Activated naive CD8-positive, alpha-beta T cell (primary cell): Measurements from ENCODE around the gene TNPO2.
A peak's percentile ranks its signal among the peaks of the same experiment; 100 is the strongest.
"Not testable (repeated sequence)": the region's sequence is repeated elsewhere in the genome, so short reads cannot be mapped to it uniquely, and the experiment has no call there.

Source experiments
- H3K27ac Mint-ChIP-seq: one replicate; pipeline ENCODE4 v1.8.0; 2021; ENCODE audit warnings: mixed read lengths
- H3K27me3 Mint-ChIP-seq: one replicate; pipeline ENCODE4 v1.8.0; 2021; ENCODE audit warnings: mixed read lengths
- H3K36me3 Mint-ChIP-seq: one replicate; pipeline ENCODE4 v1.8.0; 2021; ENCODE audit warnings: mixed read lengths
- H3K4me1 Mint-ChIP-seq: one replicate; pipeline ENCODE4 v1.8.0; 2021; ENCODE audit warnings: low read depth, mixed read lengths
- H3K4me3 Mint-ChIP-seq: one replicate; pipeline ENCODE4 v1.8.0; 2021; ENCODE audit warnings: mild to moderate bottlenecking, mixed read lengths
- H3K9me3 Mint-ChIP-seq: one replicate; pipeline ENCODE4 v1.8.0; 2021; ENCODE audit warnings: low read depth, mixed read lengths

The TNPO2 gene

DNA sequence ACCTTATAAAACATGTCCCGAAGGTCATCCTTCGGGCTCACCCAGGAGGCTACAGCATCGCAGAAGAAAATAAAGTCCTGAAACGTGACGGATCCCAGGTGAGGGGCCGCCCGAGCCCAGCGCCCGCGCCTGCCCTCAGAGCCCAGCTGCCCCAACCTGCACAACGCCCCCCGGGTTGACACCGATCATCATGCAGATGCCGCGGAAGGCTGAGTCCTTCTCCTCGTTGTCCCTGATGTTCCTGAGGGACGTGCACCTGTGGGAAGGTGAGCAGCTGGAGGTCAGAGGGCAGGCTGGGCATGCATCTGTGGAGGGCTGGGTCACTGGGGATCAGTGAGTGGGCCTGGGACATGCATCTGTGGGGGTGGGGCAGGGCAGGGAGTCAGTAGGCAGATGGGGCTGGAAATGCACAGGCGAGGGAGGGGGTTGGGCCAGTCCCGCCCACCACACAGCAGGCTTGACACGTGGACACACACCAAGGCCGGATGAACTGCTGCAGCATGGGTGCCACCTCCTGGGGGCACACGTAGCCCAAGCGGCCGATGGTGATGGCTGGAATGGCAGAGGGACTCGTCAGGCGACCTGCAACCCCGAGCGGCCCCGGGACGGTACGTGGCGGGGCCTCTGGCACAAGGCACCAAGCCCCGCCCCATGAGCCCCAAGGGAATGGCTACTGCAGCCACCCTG, 22.0 kb downstream of the TNPO2 start:
- H3K9me3 Mint-ChIP-seq = no peaks in the 10 kb centered on the region
- H3K4me3 Mint-ChIP-seq = no peak overlapping the region
- H3K27ac Mint-ChIP-seq = no peak overlapping the region
- H3K4me1 Mint-ChIP-seq = peaks cover 5% of the 10 kb centered on the region
- peaks cover 9% of the 10 kb centered on the region for H3K36me3 Mint-ChIP-seq
- H3K27me3 Mint-ChIP-seq = no peaks in the 10 kb centered on the region

DNA sequence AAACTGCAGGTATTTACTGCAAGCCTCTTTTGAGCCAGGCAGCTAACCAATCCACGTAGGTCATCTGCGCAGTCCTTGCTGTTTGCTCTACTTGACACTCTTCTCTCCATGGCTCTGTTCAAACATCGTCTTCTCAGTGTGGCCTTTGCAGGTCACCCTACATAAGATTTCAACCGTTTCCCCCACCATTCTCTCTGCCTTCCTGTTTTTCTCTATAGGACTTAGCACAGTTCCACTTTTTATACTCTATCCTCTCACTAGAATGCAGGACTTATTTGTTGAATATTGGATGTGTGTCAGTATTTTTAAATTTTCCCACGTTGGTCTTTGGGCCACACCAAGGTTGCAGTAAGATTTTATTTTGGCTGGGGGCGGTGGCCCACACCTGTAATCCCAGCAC, 25.6 kb downstream of the TNPO2 start:
- H3K9me3 Mint-ChIP-seq = no peaks in the 10 kb centered on the region
- no peaks in the 10 kb centered on the region for H3K27me3 Mint-ChIP-seq
- H3K27ac Mint-ChIP-seq = peak overlapping the region; percentile 84
- peaks cover 6% of the 10 kb centered on the region for H3K36me3 Mint-ChIP-seq
- H3K4me3 Mint-ChIP-seq = peak overlapping the region; percentile 76
- H3K4me1 Mint-ChIP-seq = peaks cover 9% of the 10 kb centered on the region

DNA sequence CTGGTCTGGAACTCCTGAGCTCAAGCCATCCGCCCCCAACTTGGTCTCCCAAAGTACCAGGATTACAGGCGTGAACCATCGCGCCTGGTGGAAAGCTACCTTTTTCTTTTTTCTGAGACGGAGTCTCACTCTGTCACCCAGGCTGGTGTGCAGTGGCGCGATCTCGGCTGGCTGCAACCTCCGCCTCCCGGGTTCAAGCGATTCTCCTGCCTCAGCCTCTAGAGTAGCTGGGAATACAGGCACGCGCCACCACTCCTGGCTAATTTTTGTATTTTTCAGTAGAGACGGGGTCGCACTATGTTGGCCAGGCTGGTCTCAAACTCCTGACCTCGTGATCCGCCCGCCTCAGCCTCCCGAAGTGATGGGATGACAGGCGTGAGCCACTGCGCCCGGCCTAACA, 26.3 kb downstream of the TNPO2 start:
- not testable (repeated sequence) for H3K27me3 Mint-ChIP-seq, H3K36me3 Mint-ChIP-seq, H3K27ac Mint-ChIP-seq, H3K9me3 Mint-ChIP-seq, H3K4me1 Mint-ChIP-seq
- H3K4me3 Mint-ChIP-seq = peak overlapping the region; percentile 51

DNA sequence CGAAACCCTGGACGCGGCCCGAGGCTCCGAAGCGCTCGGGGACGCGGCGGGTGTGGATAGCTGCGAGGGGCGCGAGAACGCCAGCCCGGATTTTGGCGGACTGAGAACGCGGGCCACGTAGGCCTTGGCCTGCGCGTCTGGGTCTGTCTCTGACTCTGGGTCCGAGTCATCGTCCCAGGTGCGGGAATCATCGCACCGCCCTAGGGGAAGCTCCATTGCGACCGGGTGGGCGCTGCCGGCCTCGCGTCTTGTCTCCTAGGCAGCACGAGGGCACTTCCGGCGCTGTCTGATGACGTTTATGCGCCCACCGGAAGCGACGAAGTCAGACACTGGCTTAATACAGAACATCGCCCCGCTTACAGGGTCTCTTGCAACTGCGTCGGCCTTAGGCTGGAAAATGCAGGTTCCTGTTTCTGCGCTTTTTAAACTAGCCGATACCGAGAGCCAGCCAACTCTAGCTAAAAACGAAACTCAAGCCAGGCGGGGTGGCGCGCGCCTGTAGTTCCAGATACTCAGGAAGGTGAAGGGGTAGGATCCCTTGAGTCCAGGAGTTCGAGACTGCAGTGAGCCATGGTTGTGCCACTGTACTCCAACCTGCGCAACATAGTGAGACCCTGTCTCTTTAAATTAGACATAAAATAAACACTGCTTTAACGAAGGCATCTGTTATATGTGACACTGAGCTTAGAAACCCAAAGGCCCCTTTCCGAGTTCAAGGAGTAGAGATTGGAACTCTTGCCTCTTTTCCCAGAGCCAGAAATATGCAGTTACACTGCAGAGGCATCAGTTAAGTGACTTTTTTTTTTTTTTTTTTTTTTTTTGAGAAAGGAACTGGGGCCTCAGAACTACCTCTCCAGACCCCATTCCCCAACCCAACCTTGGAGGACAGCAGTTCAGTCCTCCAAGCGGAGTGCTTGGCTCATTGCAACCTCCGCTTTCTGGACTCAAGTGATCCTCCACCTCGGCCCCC, 27.1 kb downstream of the TNPO2 start, which contains the start of gene FBXW9:
Gene FBXW9 (minus strand): TSS at position 266 of the 970 bp plus-strand sequence. CDS start 50 bp downstream, at position 216.
- no peaks in the 10 kb centered on the region for H3K9me3 Mint-ChIP-seq
- H3K4me3 Mint-ChIP-seq = peak within 1 kb of the TSS; percentile 89
- peaks cover 9% of the 10 kb centered on the region for H3K4me1 Mint-ChIP-seq
- peaks cover 5% of the 10 kb centered on the region for H3K36me3 Mint-ChIP-seq
- peak within 1 kb of the TSS; percentile 88 for H3K27ac Mint-ChIP-seq
- H3K27me3 Mint-ChIP-seq = no peaks in the 10 kb centered on the region

DNA sequence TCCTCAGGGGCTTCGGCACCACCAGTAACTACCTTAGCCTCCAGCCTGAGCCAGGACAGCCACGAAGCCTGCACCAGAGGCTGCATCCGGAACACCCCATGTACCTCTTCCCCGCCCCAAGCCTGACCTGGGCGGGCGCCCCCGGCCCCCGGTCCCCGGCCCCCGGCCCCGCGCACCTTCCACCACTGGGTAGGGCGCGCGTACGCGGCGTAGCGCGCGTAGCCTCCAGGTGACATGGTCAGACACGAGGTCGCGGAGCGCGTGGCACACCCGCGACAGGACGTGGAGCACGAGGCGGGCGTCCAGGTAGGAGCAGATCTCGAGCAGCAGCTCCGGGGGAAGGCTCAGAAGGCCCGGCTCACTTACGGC, 27.8 kb downstream of the TNPO2 start:
- Mint-ChIP-seq H3K27ac (peak overlapping the region; percentile 66), H3K27me3 (no peaks in the 10 kb centered on the region), H3K4me1 (peaks cover 9% of the 10 kb centered on the region), H3K36me3 (peaks cover 5% of the 10 kb centered on the region), H3K4me3 (peak overlapping the region; percentile 89), H3K9me3 (no peaks in the 10 kb centered on the region)

DNA sequence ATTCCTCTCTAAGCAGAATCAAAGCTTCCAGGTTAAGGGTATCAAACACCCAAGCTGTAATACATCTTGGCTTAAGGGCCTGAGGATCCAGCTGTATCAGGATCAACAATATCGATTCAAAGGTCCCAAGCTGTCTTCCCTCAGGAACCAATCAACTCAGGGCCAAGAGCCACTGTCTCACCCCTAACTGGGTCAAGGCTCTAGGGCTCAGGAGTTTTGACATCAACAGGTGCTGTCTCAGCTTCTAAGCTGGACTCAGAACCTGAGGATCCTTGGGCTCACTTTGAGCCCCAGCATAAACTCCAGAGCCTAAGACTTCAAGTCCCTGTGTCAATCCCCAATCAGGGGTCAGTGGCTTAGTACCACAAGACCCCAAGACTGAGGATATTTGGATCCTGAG, 28.2 kb downstream of the TNPO2 start:
- Mint-ChIP-seq H3K9me3 (no peaks in the 10 kb centered on the region), H3K4me1 (peaks cover 9% of the 10 kb centered on the region), H3K27ac (peak overlapping the region; percentile 66), H3K36me3 (peaks cover 5% of the 10 kb centered on the region), H3K4me3 (peak overlapping the region; percentile 78), H3K27me3 (no peaks in the 10 kb centered on the region)

DNA sequence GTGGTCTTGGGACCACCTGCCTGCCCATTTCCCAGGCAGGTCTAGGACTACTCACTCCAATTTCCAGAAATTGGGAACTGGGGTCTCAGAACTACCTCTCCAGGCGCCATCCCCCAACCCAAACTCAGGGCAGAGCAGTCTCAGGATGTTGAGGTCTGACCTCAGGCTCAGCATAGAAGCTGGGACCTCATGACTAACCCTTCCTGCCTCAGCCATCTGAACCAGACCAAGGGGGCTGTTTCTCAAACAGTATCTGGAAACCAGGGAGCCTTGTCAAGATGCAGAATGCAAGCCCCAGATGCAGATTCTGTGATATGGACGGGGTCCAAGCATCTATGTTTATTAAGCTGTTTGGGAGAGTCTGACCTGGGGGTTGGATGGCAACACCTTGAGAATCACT, 28.6 kb downstream of the TNPO2 start:
- Mint-ChIP-seq H3K27ac (no peak overlapping the region), H3K36me3 (peaks cover 5% of the 10 kb centered on the region), H3K9me3 (no peaks in the 10 kb centered on the region), H3K4me1 (peaks cover 9% of the 10 kb centered on the region), H3K27me3 (no peaks in the 10 kb centered on the region), H3K4me3 (peak overlapping the region; percentile 78)

DNA sequence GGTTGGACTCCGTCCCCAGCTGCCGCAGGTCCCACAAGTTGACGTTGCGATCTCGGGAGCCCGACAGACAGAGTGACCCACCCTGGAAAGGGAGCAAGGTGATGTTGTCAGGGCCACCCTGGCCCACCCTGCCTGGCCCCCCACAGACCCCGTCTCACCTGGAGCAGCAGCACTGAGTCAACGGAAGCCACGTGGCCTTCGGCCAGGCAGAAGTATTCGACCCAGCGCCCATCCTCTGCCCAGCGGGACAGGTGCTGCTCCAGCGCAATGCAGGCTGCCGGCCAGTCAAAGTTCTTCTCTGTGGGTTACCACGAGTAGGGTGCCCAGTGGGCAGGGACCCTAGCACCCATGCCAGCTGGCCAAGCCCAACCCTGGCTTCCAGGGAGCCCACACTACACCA, 29.1 kb downstream of the TNPO2 start:
- Mint-ChIP-seq H3K36me3 (peaks cover 5% of the 10 kb centered on the region), H3K9me3 (no peaks in the 10 kb centered on the region), H3K27ac (no peak overlapping the region), H3K4me1 (peaks cover 9% of the 10 kb centered on the region), H3K4me3 (peak overlapping the region; percentile 78), H3K27me3 (no peaks in the 10 kb centered on the region)

DNA sequence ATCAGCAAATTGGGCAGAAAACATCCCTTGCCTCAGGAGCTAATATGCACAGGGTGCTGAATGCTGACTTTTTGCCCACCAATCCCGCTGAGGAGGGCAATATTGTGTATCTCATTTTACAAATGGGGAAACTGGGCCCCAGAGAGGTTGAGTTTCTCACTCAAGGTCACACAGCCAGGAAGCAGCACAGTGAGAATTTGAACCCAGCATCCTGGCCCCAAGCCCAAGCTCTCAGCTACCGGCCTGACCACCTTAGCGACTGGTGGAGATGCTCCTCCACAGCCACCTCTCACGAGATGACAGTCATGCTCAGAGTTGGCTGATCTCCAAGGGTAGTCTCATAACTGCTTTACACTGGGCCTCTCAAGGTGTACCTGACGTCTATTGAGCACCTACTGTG, 30.8 kb downstream of the TNPO2 start:
- no peaks in the 10 kb centered on the region for H3K9me3 Mint-ChIP-seq
- H3K36me3 Mint-ChIP-seq = no peaks in the 10 kb centered on the region
- H3K4me1 Mint-ChIP-seq = peaks cover 6% of the 10 kb centered on the region
- no peak overlapping the region for H3K27ac Mint-ChIP-seq
- no peaks in the 10 kb centered on the region for H3K27me3 Mint-ChIP-seq
- no peak overlapping the region for H3K4me3 Mint-ChIP-seq

DNA sequence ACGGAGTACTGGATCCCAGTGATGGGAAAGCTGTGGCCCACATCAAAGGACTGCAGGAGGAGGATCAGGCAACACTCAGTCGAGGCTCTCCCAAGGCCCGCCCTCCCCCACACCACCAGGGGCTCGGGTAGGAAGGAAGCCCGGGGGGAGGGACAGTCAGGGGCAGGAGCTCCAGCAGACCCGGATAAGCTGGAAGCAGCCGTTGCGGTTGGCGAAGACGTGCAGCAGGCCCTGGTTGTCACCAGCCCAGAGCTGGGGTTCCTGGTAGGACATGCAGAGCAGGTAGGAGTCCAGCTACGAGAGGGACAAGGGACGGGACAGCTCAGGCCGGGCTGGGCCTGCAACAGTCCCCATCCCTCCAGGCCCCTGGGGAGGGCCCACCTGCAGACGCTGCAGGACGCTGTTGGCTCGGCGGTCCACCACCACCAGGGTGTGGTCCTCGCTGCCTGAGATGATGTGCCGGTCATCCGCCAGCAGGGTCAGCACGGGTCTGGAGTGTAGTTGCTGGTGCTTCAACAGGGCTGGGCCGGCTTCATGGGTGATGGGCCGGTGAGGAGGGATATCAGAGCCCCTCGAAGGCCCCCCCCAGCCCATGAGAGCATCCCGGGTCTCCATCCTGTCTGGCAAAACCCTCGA, 34.0 kb downstream of the TNPO2 start:
- Mint-ChIP-seq H3K4me1 (no peaks in the 10 kb centered on the region), H3K36me3 (no peaks in the 10 kb centered on the region), H3K9me3 (no peaks in the 10 kb centered on the region), H3K27ac (no peak overlapping the region), H3K4me3 (no peak overlapping the region), H3K27me3 (no peaks in the 10 kb centered on the region)

DNA sequence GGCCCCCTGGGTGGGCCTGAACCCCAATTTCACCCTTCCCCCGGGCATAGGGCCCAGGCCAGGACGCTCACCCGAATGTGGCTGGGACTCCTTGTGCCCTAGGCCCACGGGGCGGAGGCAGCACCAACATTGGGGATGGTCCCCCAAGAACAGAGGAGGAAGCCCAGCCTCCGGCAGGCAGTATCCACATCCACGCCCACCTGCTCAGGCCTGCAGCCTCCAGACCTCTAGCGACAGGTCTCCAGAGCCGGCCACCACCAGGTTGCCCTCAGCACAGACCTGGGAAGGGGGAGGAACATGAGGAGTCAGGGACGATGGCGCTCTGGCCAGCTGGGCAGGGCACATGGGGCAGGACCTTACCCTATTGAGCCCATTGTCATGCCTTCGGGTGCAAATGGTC, 34.7 kb downstream of the TNPO2 start:
- Mint-ChIP-seq H3K27me3 (no peaks in the 10 kb centered on the region), H3K36me3 (no peaks in the 10 kb centered on the region), H3K4me3 (no peak overlapping the region), H3K9me3 (no peaks in the 10 kb centered on the region), H3K4me1 (no peaks in the 10 kb centered on the region), H3K27ac (no peak overlapping the region)

DNA sequence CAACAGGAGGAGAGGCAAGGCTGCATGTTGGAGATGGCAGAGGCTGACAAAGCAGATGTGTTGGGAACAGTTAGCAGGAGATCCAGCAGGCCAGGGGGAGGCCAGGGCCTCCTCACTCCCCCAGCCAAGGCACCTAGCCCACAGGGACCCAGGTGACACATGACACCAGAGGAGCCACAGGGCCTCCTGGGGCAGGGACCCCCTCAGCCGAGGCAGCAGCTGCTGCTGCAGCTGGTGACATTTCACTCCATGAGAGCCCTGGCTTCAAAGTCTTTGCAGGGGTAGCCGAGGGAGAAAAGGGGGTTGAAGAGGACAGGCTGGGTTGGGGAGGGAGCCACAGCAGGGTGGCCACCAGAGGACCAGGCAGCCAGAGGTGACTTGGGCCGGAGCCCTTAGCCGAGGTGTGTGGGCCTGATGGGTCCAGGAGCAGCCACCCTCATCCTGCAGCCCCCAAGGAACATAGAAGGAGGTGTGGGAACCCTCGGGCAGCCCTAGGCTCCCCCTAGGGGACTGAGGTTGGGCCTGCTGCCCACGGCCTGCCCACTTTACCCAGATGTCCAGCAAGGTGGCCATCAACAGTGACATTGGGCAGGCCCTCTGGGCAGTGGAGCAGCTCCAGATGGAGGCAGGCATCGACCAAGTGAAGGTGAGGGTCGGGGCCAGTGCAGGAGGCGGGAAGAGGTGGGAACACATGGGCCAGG, 36.1 kb downstream of the TNPO2 start, which contains the start of gene GNG14:
Gene GNG14 (plus strand): TSS at position 503 of the 701 bp plus-strand sequence. CDS start 51 bp downstream, at position 554.
- Mint-ChIP-seq H3K4me3 (no peak within 1 kb of the TSS), H3K27ac (no peak within 1 kb of the TSS), H3K9me3 (no peaks in the 10 kb centered on the region), H3K36me3 (no peaks in the 10 kb centered on the region), H3K4me1 (no peaks in the 10 kb centered on the region), H3K27me3 (no peaks in the 10 kb centered on the region)

DNA sequence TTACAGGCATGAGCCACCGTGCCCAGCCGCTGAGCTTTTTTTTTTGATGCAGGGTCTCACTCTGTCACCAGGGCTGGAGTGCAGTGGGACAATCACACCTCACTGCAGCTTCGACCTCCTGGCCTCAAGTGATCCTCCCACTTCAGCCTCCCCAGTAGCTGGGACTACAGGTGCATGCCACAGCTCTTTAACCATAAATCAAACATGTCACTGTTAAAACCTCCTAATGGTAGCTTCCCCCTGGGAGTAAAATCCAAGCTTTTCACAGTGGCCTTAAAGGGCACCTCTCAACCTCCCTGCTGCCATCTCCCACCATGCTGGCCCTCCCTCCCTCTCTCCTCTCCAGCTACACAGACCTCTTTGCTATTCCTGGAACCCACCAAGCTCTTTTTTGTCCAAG, 37.9 kb downstream of the TNPO2 start:
- H3K4me3 Mint-ChIP-seq = no peak overlapping the region
- H3K4me1 Mint-ChIP-seq = peaks cover 5% of the 10 kb centered on the region
- H3K27me3 Mint-ChIP-seq = no peaks in the 10 kb centered on the region
- H3K27ac Mint-ChIP-seq = no peak overlapping the region
- H3K9me3 Mint-ChIP-seq = no peaks in the 10 kb centered on the region
- peaks cover 3% of the 10 kb centered on the region for H3K36me3 Mint-ChIP-seq

DNA sequence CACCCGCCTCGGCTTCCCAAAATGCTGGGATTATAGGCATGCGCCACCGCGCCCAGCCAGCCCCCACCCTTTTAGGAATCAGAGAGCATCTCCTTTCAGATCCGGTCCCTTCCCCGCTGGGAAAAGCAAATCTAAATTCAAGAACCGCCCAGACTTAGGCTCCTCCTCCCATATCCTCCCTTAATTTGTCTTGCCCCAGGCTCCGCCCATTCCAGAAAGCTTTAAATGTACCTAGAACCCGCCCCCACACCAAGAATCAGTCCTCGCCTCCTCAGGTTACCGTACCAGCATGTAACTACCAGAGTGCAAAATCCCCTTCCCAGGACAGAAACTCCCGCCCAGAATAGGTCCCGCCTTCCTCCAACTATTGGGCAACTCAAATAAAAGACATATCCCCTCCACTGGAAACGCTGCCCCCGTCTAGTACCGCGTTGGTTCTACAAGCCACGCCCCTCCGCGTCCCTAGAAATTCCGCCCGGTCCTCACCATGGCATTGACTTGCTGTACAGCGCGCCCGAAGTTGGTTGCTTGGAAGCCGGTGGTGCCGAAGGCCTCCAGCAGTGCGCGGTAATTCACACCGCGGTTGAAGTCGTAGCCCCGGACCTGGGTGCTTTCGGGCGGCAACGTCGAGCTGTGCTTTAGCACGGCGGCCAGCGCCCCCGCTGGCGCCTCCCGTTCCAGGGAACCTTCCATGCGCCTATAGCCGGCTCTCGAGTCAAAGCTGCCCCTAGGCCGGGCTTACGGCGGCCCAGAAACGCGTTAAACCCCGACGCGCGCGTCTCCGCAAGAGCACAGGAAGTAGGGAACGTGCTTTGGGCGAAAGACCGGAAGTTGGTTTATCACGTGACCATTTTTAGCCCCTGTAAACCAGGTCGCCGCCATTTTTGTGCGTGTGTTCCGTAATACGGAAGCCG, 42.4 kb downstream of the TNPO2 start, which contains the start of gene DHPS:
Gene DHPS (minus strand): TSS at position 807 of the 914 bp plus-strand sequence. CDS start 114 bp downstream, at position 693.
- H3K27me3 Mint-ChIP-seq = no peaks in the 10 kb centered on the region
- peak within 1 kb of the TSS; percentile 90 for H3K27ac Mint-ChIP-seq
- H3K4me3 Mint-ChIP-seq = peak within 1 kb of the TSS; percentile 93
- peaks cover 25% of the 10 kb centered on the region for H3K4me1 Mint-ChIP-seq
- no peaks in the 10 kb centered on the region for H3K9me3 Mint-ChIP-seq
- H3K36me3 Mint-ChIP-seq = peaks cover 5% of the 10 kb centered on the region
